Lower leg skin (tissue), 3 donors: ENCODE data around the gene TTC23.

ENCODE experiments used
- POLR2A ChIP-seq, 2 donors: fragments of 450-650 bp; IDR thresholded peaks; one replicate each; pipeline ENCODE4 v1.6.1; 2016 to 2017; ENCODE audit warnings: antibody characterized with exemption in 2 of 2, mild to moderate bottlenecking in 1 of 2, moderate library complexity in 1 of 2
- TF ChIP-seq, protein P1 (sequence below), 3 donors: fragments of 450-650 bp; IDR thresholded peaks; one replicate each; pipeline ENCODE4 v1.5.1; 2016; ENCODE audit warnings: antibody characterized with exemption in 3 of 3, mild to moderate bottlenecking in 3 of 3, moderate library complexity in 2 of 3

GRCh38 chr15:99212406-99212805, 37.0 kb downstream of the TTC23 start:
- TF ChIP-seq POLR2A (IDR thresholded peaks at IDR 0.05), result no peak
- TF ChIP-seq, protein P1, sequence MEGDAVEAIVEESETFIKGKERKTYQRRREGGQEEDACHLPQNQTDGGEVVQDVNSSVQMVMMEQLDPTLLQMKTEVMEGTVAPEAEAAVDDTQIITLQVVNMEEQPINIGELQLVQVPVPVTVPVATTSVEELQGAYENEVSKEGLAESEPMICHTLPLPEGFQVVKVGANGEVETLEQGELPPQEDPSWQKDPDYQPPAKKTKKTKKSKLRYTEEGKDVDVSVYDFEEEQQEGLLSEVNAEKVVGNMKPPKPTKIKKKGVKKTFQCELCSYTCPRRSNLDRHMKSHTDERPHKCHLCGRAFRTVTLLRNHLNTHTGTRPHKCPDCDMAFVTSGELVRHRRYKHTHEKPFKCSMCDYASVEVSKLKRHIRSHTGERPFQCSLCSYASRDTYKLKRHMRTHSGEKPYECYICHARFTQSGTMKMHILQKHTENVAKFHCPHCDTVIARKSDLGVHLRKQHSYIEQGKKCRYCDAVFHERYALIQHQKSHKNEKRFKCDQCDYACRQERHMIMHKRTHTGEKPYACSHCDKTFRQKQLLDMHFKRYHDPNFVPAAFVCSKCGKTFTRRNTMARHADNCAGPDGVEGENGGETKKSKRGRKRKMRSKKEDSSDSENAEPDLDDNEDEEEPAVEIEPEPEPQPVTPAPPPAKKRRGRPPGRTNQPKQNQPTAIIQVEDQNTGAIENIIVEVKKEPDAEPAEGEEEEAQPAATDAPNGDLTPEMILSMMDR (IDR thresholded peaks at IDR 0.05), result no peak
